ENCODE data around the gene UBXN7. TPM values are rescaled to one million over a fixed set of nuclear protein-coding genes. Genes with fewer than 3 reads are reported as not detected.

UBXN7 gene
- total RNA-seq, 1 donor from 2014 or later = 102 TPM

GRCh38 chr3:196298521-196298920, 133.7 kb downstream of the UBXN7 start:
- no peaks in the 10 kb centered on the region for H3K4me1 Mint-ChIP-seq (ENCODE audit: low read depth)
- H3K4me3 Mint-ChIP-seq (ENCODE audit: low read depth) = no peak overlapping the region
- no peaks in the 10 kb centered on the region for H3K9me3 Mint-ChIP-seq (ENCODE audit: low read depth)
- no peak for DNase-seq (ENCODE audit: low spot score, unreplicated experiment)
- no peaks in the 10 kb centered on the region for H3K27me3 Mint-ChIP-seq
- no peak overlapping the region for H3K27ac Mint-ChIP-seq
- H3K36me3 Mint-ChIP-seq (ENCODE audit: insufficient read depth) = peaks cover 13% of the 10 kb centered on the region
- TF ChIP-seq, protein P1, sequence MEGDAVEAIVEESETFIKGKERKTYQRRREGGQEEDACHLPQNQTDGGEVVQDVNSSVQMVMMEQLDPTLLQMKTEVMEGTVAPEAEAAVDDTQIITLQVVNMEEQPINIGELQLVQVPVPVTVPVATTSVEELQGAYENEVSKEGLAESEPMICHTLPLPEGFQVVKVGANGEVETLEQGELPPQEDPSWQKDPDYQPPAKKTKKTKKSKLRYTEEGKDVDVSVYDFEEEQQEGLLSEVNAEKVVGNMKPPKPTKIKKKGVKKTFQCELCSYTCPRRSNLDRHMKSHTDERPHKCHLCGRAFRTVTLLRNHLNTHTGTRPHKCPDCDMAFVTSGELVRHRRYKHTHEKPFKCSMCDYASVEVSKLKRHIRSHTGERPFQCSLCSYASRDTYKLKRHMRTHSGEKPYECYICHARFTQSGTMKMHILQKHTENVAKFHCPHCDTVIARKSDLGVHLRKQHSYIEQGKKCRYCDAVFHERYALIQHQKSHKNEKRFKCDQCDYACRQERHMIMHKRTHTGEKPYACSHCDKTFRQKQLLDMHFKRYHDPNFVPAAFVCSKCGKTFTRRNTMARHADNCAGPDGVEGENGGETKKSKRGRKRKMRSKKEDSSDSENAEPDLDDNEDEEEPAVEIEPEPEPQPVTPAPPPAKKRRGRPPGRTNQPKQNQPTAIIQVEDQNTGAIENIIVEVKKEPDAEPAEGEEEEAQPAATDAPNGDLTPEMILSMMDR (IDR thresholded peaks at IDR 0.05; ENCODE audit: unreplicated experiment) = no peak

Other genes starting within 250 kb of the UBXN7 start
- not detected in 2 replicates for gene ZDHHC19, start 221.0 kb downstream of the UBXN7 start, total RNA-seq
- gene SLC51A, start 215.9 kb downstream of the UBXN7 start, total RNA-seq = 0.34 and 0.62 TPM in 2 replicates
- gene PCYT1A, start 144.7 kb downstream of the UBXN7 start, total RNA-seq = 33.9 and 42.9 TPM in 2 replicates
- gene DYNLT2B, start 114.2 kb downstream of the UBXN7 start, total RNA-seq = 34.4 and 40.5 TPM in 2 replicates
- gene TM4SF19, start 94.0 kb downstream of the UBXN7 start, total RNA-seq = not detected in 2 replicates
- 25.4 and 26.4 TPM in 2 replicates for gene RNF168, start 71.3 kb upstream of the UBXN7 start, total RNA-seq
- not detected in 2 replicates for gene SMCO1, start 82.9 kb upstream of the UBXN7 start, total RNA-seq
- 13.1 and 15.2 TPM in 2 replicates for gene WDR53, start 136.1 kb upstream of the UBXN7 start, total RNA-seq
- 13.0 and 13.1 TPM in 2 replicates for gene FBXO45, start 136.2 kb upstream of the UBXN7 start, total RNA-seq
- 1.4 and 2.0 TPM in 2 replicates for gene NRROS, start 207.3 kb upstream of the UBXN7 start, total RNA-seq